NB4 (cell line): ENCODE data around the gene SLC39A11.

ENCODE experiments used
- MYC ChIP-seq: IDR thresholded peaks from 2 replicates; pipeline ENCODE4 v1.6.1; 2011; ENCODE audit warnings: low read depth, low read length
- POLR2A ChIP-seq: IDR thresholded peaks from 2 replicates; pipeline ENCODE4 v1.6.1; 2011; ENCODE audit warnings: mild to moderate bottlenecking; ENCODE audit not compliant: insufficient read length; ENCODE audit errors: extremely low read depth
- TF ChIP-seq, protein P1 (sequence below): IDR thresholded peaks from one replicate; pipeline ENCODE4 v1.5.1; 2012; ENCODE audit warnings: low read depth, low read length
- TF ChIP-seq, protein P2 (sequence below): IDR thresholded peaks from 2 replicates; pipeline ENCODE4 v1.6.1; 2011; ENCODE audit warnings: low read depth, low read length

DNA sequence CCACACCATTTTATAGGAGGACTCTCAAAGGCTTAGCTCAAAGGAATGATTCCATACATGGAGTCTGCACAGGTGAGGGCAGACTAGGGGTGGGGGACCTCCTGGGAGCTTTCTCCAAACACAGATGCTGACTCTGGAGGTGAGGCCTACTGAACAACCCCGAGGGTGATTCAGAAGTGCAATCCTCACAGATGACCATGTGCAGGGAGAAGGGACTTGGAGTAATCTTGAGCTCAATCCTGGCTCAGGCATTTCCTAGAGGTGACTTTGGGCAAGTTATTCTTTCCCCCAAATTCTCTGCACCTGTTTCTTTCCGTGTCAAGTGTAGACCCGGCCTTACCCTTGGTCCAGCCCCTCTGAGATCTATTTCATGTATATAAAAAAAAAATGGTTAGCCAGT lies 401.5 kb downstream of the SLC39A11 start:
- TF ChIP-seq, protein P1, sequence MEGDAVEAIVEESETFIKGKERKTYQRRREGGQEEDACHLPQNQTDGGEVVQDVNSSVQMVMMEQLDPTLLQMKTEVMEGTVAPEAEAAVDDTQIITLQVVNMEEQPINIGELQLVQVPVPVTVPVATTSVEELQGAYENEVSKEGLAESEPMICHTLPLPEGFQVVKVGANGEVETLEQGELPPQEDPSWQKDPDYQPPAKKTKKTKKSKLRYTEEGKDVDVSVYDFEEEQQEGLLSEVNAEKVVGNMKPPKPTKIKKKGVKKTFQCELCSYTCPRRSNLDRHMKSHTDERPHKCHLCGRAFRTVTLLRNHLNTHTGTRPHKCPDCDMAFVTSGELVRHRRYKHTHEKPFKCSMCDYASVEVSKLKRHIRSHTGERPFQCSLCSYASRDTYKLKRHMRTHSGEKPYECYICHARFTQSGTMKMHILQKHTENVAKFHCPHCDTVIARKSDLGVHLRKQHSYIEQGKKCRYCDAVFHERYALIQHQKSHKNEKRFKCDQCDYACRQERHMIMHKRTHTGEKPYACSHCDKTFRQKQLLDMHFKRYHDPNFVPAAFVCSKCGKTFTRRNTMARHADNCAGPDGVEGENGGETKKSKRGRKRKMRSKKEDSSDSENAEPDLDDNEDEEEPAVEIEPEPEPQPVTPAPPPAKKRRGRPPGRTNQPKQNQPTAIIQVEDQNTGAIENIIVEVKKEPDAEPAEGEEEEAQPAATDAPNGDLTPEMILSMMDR, result no peak
- no peak for TF ChIP-seq POLR2A
- TF ChIP-seq, protein P2, sequence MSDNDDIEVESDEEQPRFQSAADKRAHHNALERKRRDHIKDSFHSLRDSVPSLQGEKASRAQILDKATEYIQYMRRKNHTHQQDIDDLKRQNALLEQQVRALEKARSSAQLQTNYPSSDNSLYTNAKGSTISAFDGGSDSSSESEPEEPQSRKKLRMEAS, result no peak
- no peak for TF ChIP-seq MYC
